Right lobe of liver (tissue), 4 donors: ENCODE data around the gene ZCCHC24.

Experiments used
- POLR2A ChIP-seq: fragments of 450-650 bp; IDR thresholded peaks from one replicate; pipeline ENCODE4 v1.6.1; 2017; ENCODE audit warnings: antibody characterized with exemption, mild to moderate bottlenecking
- TF ChIP-seq, protein P1 (sequence below), 4 donors: fragments of 200-600 bp in 3 of 4; fragments of 450-650 bp in 1 of 4; IDR thresholded peaks; one replicate each; pipeline versions ENCODE4 v1.5.1 to v1.8.0; 2016 to 2022; ENCODE audit warnings: antibody characterized with exemption in 4 of 4, mild to moderate bottlenecking in 2 of 4
- donor health status: DM: no; HTN: no; CAD: no.
- donor health status: DM: no; HTN: no; CAD: no.
- donor health status: DM: no; HTN: yes; CAD: no.

GRCh38 chr10:79346388-79347225, 98.8 kb downstream of the ZCCHC24 start:
- TF ChIP-seq, protein P1, sequence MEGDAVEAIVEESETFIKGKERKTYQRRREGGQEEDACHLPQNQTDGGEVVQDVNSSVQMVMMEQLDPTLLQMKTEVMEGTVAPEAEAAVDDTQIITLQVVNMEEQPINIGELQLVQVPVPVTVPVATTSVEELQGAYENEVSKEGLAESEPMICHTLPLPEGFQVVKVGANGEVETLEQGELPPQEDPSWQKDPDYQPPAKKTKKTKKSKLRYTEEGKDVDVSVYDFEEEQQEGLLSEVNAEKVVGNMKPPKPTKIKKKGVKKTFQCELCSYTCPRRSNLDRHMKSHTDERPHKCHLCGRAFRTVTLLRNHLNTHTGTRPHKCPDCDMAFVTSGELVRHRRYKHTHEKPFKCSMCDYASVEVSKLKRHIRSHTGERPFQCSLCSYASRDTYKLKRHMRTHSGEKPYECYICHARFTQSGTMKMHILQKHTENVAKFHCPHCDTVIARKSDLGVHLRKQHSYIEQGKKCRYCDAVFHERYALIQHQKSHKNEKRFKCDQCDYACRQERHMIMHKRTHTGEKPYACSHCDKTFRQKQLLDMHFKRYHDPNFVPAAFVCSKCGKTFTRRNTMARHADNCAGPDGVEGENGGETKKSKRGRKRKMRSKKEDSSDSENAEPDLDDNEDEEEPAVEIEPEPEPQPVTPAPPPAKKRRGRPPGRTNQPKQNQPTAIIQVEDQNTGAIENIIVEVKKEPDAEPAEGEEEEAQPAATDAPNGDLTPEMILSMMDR (IDR thresholded peaks at IDR 0.05), result no peak
- TF ChIP-seq POLR2A, result no peak
